HG02623 (cell line): ENCODE data around the gene GCNT1.
"Not testable (repeated sequence)": the region's sequence is repeated elsewhere in the genome, so short reads cannot be mapped to it uniquely, and the experiment has no call there.

Experiments
- ATAC-seq: cut with Tn5 transposase; IDR thresholded peaks from one replicate; pipeline ENCODE4 v1.9.1; 2021; ENCODE audit warnings: moderate library complexity; ENCODE audit not compliant: unreplicated experiment

The GCNT1 gene

DNA sequence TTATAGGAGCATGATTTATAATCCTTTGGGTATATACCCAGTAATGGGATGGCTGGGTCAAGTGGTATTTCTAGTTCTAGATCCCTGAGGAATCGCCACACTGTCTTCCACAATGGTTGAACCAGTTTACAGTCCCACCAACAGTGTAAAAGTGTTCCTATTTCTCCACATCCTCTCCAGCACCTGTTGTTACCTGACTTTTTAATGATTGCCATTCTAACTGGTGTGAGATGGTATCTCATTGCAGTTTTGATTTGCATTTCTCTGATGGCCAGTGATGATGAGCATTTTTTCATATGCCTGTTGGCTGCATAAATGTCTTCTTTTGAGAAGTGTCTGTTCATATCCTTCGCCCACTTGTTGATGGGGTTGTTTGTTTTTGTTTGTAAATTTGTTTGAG is 20.4 kb downstream of the GCNT1 start:
- not testable (repeated sequence) for ATAC-seq

GRCh38 chr9:76486151-76486550 is 27.2 kb downstream of the GCNT1 start:
- ATAC-seq = no peak

DNA sequence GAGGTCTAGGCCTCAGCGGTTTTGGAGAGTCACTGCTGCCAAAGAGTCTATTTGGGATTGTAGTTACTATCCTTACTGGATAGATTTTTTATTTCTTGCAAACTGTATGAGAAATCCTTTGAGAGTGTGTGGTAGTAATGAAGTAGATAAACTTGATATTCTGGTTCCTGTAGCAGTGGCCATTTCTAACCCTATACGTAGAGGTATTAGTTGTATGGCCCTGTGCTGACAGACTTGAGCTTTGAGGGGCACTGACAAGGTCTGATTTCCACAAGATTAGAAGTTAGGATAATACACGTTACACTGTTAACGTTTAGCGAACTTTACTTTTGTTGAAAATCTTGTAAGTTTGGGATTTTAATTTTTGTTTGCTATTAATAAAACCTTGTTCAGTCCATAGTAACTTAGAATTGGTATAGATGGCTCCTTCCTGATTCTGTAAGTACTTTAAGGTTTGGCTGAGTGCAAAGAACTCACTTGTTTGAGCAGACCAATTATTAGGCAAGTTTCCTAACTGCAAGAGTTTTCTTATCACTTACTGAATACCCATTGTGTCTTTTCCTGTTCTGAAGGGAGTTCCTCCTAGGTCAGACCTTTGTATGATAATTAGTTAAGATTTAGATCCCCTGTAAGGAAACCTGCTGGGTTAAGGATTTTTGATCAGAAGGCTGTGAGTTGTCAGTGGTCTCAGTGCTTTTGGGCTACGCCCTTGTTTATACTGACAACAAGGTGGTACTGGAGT is 31.4 kb downstream of the GCNT1 start:
- ATAC-seq = no peak

- not testable (repeated sequence) for ATAC-seq
Measured at GRCh38 chr9:76491056-76491455, 32.1 kb downstream of the GCNT1 start.

DNA sequence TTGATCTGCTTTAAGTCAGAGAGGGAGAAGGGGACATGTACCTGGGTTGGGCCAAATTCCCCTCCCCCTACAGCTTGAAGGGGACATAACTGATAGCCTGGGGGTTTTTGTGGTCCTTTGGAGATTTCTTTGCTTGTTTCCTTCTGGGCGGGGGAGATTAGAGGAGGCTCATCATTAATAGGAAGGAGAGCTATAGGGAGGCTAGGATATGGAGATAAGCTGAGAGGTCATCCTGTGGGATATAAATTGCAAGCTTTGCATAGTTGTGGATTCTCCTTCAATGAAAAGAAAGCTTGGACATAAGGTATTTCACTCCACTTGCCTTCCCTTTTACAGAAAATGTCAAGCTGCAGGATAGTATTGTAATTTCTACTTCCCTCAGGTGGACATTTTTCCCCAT is 34.5 kb downstream of the GCNT1 start:
- ATAC-seq = not testable (repeated sequence)

DNA sequence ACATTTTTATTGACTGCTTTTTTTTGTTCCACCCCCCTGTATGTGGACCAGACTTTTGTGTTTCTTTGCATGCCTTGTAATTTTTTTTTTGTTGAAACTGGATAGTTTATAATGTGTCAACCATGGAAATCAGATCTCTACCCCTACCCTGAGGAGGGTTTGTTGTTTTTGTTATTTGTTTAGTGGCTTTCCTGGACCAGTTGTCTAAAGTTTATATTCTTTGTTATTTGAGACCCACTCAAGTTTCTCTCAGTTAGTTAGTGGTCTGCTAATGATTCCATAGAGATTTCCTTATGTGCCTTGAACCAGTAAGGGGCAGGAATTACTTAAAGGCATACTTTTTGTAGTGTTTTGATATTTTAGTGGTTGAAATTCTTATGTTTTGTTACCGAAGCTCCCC is 41.1 kb downstream of the GCNT1 start:
- no peak for ATAC-seq

DNA sequence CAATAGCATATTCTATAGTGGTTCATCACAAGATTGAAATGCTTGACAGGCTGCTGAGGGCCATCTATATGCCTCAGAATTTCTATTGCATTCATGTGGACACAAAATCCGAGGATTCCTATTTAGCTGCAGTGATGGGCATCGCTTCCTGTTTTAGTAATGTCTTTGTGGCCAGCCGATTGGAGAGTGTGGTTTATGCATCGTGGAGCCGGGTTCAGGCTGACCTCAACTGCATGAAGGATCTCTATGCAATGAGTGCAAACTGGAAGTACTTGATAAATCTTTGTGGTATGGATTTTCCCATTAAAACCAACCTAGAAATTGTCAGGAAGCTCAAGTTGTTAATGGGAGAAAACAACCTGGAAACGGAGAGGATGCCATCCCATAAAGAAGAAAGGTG is 43.8 kb downstream of the GCNT1 start:
- ATAC-seq = no peak

- no peak for ATAC-seq
Measured at GRCh38 chr9:76510041-76510440, 51.1 kb downstream of the GCNT1 start.

DNA sequence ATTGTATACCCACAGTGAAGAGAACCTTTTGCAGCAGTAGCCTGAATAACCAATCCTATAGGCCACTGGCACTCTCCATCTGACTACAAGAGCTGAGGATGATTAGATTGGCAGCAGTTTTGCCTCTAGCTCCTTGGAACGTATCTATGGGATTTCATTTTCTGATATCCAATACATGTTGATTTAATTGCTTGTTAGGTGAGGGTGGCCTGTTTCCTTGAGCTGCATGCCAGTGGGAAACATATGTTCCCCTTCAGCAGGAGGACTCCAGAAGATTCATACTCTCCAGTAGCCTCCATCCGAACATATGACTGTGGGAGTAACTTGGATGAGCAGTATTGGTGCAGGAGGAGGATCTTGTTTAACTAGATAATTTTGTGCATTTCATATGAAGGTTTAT is 51.5 kb downstream of the GCNT1 start:
- no peak for ATAC-seq

DNA sequence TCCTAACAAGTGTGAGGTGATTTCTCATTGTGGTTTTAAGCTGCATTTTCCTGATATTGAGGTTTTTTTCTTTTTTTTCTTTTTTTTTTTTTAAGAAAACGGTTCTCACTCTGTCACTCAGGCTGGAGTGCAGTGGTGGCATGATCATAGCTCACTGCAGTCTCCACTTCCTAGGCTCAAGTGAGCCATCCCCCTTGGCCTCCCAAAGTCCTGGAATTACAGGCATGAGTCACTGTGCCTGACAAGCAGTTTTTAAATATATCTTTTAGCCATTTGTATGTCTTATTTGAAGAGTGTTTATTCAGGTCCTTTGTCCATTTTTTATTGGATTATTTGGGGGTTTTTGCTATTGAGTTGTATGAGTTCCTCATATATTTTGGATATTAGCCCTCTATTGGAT is 53.8 kb downstream of the GCNT1 start:
- ATAC-seq = no peak

- no peak for ATAC-seq
Measured at GRCh38 chr9:76516350-76516749, 57.4 kb downstream of the GCNT1 start.

GRCh38 chr9:76516871-76517270 is 57.9 kb downstream of the GCNT1 start:
- no peak for ATAC-seq

GRCh38 chr9:76519075-76519835 is 60.3 kb downstream of the GCNT1 start:
- ATAC-seq = no peak

DNA sequence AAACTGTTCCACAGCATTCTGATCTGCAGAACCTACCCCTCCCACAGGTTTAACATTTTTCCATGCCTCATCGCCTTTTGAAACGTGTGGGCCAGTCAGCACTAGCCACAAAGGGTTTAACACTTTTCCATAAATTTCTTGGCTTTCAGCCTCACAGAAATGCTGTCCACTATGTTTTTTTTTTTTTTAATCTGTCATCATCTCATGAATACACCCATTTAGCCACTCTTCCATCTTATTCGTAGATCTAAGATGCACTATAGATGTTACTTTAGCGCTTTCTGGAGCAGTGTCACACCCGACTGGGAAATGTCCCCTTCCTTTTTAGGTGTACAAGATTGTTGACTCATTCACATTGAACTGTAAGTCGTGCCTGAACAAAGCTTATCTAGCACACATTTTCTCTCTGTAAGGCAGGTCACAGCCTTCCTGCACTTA is 62.3 kb downstream of the GCNT1 start:
- ATAC-seq = no peak

- ATAC-seq = no peak
Measured at GRCh38 chr9:76521906-76522305, 62.9 kb downstream of the GCNT1 start.

DNA sequence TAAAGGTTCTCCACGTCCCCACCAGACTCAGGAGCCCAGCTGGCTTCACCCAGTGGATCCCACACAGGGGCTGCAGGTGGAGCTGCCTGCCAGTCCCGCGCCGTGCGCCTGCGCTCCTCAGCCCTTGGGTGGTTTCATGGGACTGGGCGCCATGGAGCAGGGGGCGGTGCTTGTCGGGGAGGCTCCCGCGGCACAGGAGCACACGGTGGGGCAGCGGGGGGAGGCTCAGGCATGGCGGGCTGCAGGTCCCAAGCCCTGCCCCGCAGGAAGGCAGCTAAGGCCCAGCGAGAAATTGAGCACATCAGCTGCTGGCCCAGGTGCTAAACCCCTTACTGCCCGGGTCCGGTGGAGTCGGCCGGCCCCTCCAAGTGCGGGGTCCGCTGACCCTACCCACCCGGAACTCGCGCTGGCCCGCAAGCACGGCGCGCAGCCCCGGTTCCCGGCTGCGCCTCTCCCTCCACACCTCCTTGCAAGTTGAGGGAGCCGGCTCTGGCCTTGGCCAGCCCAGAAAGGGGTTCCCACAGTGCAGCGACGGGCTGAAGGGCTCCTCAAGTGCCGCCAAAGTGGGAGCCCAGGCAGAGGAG is 64.7 kb downstream of the GCNT1 start:
- not testable (repeated sequence) for ATAC-seq

DNA sequence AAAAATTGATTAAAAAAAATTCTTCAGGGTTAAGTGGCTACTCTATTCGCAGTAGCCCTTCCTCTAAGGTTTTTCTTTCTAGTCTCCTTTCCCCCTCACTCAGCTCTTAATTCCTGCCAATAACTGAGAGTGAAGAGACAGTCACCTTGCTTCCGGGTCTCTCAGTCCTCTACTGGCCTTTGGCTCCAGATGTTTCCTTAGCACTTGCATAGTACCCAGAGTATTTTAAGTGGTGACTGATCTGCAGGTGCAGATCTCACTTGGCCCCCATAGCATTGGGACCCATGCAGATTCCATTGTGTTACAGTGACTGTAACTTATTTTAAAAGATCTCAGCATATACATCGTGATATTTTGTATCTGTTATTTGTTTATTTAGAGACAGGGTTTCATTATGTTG is 66.2 kb downstream of the GCNT1 start:
- no peak for ATAC-seq

GRCh38 chr9:76526026-76526425 is 67.0 kb downstream of the GCNT1 start:
- no peak for ATAC-seq

GRCh38 chr9:76528056-76528455 is 69.1 kb downstream of the GCNT1 start:
- ATAC-seq = no peak

- ATAC-seq = no peak
Measured at GRCh38 chr9:76528642-76529190, 69.7 kb downstream of the GCNT1 start.

GRCh38 chr9:76529653-76530052 is 70.7 kb downstream of the GCNT1 start:
- ATAC-seq = no peak
